NCI-H1436 (cell line): Measurements from ENCODE around the gene RAB1B.
A peak's percentile ranks its signal among the peaks of the same experiment; 100 is the strongest.
"Not testable (repeated sequence)": the region's sequence is repeated elsewhere in the genome, so short reads cannot be mapped to it uniquely, and the experiment has no call there.

ENCODE experiments used
- DNase-seq: peaks from one replicate; lab custom pipeline; 2025; lab: John Stamatoyannopoulos, UW

RAB1B gene

DNA sequence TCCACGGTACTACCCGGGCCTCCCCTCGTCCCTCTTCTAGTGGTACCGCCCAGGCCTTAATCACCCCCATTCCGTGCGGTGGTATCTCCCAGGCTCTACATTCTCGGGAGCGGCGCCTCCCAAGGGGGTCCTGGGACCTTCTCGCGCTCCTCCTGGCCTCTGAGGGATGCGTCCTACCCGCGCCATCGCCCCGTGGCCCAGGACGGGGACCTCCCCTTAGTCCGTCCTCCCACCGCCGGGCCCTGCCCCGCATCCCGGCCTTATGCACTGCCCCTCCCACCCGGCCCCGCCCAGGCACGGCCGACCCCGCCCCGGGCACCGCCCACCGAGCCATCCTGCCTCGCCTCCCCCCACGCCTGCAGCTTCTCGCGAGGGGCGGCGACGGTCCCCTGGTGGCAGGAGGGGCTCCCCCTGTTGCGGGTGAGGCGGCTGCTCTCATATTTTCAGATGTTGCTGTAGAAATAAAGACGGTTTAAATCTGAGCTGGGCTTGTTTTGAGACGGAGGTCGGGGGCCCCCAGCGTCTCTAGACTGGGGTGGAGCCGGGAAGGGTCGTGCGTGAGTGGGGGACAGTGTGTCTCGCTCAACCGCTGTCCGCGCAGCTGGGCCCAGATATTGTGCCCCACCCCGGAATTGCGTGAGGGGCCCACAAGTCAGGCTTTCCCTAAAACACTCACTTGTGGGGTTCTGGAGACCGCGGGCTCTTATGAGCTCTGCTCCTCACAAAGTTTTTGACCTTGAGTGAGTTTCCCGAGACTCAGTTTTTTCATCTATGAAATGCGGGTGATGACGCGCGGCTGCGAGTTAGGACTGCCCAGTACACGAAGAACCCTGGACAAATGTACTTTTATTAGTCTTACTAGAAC is 828 bp upstream of the RAB1B start:
- peak; percentile 83 for DNase-seq

DNA sequence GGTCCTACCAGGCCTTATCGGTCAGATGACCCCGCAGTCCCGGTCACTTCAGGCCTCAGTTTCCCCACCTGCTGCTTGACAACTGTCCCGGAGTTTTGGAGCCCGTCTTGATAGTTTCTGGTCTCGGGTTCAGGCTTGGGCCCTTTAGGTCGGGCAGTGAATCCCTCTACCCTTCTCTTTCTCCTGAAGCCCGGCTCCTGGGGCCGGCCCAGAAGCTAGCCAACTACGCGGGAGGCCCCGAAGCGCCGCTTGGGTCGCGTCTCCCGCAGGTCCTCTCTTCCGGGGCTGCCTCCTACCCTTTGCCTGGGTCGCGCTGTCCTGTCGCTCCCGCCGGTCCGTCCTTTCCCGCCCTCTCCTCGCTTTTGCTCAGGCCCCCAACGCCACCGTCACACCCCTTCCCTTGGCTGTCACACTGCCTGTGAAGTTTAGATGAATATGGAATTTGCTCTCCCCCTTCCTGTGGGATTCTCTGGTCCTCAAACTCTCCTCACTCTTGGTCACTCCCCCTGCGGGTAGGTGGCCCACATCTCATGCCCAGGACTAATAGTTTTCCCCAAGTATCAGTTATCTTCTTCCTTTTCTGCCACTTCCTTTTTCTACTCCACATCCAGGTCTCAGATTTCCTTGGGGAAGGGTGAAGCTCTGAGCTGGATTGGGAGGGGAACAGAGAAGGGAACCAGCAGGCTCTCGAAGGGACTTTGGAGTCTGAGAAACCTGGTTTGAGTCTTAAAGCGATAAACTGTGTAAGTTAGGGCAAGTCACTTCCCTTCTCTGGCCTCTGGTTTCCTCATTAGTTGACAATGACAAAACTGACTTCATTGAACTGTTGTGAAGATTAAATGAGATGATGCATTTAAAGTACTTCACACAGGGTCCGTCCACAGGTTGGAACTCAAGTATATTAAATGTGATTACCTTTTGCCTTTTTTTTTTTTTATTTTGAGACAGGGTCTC is 790 bp downstream of the RAB1B start:
- DNase-seq = no peak

DNA sequence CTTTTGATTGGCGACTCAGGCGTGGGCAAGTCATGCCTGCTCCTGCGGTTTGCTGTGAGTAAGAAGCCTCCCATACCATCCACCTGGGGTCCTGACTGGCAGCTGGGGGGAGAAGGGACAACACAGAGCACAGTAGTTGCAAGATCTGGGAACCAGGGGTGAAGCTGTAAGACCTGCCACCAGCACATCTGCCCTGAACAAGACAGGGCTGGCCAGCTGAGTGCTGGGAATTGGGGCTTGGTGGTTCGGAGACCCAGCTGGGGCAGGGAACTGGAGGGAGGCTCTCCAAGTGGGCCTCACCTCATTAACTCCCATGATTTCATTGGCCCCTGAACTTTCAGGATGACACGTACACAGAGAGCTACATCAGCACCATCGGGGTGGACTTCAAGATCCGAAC is 3.4 kb downstream of the RAB1B start:
- DNase-seq = no peak

DNA sequence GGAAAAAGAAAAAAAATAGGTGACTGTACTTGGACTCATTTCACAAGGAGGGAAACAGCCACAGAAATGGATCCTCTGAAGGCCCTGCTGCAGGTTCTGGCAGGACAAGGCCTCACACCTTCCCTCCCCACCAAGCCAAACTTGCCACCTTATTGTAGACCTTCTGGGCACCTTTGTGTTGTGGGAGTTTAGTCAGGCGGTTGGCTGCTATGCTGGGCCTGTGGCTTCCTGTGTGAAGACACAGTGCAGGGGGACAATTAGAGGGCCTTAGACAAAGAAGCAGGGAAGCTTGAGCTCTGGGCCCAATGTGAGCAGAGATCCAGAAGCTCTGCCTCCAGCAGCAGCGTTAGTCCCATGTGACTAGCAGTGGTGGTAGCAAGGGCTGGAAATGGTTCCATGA is 4.2 kb downstream of the RAB1B start:
- DNase-seq = no peak

DNA sequence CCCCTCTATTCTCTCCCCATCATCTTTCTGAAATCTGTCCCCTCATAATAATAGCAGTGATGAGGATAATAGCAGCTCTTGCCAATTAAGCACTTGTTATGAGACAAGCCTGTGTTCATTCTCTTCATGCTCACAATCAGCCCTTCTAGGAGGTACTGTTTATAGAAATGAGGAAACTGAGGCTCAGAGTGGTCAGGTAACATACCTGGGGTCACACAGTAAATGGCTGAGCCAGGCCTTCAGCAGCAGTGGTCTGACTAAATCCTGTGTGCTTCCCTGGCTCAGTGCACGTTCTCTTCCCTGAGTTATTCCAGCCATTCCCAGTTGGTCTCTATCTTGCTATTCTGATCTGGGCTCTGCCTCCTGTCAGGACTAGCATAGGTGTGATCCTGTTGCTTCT is 5.8 kb downstream of the RAB1B start:
- no peak for DNase-seq

DNA sequence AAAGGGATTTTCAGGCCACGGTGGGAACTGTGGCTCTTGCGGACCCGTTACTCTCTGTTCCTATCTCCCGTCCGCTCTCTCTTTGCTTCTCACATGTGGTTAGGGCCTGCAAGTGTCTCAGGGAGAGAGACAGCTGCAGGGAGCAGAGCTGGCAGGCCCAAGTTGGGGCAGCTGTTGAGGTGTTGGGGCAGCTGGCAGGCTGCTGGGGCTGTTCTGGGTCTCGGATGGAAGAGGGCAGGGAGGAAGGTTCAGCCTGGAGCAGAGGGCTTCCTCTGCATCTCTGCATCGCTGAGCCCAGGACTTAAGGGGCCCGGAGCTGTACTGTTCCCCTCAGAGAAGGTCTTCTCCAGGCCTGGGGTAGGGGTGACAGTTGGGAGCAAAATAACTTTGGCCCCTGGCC is 7.0 kb downstream of the RAB1B start:
- no peak for DNase-seq

DNA sequence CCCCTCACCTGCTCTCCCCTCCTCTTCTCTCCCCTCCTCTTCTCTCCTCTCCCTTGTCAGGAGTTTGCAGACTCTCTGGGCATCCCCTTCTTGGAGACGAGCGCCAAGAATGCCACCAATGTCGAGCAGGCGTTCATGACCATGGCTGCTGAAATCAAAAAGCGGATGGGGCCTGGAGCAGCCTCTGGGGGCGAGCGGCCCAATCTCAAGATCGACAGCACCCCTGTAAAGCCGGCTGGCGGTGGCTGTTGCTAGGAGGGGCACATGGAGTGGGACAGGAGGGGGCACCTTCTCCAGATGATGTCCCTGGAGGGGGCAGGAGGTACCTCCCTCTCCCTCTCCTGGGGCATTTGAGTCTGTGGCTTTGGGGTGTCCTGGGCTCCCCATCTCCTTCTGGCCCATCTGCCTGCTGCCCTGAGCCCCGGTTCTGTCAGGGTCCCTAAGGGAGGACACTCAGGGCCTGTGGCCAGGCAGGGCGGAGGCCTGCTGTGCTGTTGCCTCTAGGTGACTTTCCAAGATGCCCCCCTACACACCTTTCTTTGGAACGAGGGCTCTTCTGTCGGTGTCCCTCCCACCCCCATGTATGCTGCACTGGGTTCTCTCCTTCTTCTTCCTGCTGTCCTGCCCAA is 7.7 kb downstream of the RAB1B start:
- DNase-seq = no peak

DNA sequence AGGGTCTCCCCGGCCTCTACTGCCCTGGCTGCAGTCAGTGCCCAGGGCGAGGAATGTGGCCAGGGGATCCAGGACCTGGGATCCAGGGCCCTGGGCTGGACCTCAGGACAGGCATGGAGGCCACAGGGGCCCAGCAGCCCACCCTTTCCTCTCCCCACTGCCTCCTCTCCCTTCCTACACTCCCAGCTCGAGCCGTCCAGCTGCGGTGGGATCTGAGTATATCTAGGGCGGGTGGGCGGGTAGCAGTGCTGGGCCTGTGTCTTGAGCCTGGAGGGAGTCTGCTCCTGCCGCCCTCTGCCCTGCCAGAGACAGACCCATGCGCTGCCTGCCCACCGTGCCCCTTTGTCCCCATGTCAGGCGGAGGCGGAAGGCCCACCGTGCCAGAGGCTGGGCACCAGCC is 8.2 kb downstream of the RAB1B start:
- not testable (repeated sequence) for DNase-seq

DNA sequence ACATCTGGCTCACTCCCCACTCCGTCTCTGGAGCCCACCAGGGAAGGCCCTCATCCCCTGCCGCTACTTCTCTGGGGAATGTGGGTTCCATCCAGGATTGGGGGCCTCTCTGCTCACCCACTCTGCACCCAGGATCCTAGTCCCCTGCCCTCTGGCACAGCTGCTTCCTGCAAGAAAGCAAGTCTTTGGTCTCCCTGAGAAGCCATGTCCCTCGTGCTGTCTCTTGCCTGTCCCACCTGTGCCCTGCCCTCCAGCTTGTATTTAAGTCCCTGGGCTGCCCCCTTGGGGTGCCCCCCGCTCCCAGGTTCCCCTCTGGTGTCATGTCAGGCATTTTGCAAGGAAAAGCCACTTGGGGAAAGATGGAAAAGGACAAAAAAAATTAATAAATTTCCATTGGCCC is 8.6 kb downstream of the RAB1B start:
- not testable (repeated sequence) for DNase-seq

DNA sequence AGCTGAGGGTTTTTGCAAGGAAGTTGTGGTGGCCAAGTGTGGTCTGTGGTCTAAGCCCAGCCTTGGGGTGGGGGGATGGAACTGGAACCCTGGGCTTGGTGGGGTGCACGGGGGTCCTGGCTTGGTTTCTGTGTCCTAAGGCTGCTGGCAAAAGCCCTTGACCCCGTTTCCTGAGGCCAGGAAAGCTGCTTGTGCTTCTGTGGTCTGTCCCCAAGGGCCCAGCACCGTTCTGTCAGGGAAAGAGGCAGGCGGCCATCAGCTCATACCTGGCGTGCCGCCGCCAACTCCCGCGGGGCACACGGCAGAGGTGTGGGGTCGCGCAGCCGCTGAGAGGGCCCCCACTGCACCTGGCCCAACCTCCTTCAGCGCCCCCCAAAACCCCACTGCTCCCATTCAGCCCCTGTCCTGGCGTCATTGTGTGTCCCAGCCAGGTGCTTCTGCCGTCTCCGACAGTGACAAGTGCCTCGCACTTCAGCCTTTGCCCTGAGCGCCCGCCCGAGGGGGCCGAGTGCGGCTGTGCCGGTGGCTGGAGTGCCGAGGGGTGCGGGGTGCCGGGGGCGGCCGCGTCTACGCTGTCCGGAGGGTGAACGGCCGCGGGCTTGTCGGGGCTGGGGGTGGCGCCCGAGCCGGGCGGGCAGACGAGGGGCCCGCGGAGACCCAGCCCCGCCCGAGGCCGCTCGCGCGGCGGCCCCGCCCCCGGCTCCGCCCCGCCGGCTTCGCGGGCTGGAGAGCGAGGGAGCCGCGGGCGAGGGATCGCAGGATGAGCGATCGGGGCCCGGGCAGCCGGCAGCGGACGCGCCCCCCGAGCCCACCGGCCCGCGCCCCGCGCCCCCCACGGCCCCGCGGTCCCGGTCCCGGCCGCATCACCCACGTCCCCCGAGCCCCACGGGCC is 9.3 kb downstream of the RAB1B start, which contains the start of gene CNIH2:
TSS of gene CNIH2 (plus strand) at position 705 of the 892 bp plus-strand sequence. CDS start 282 bp downstream, outside the sequence.
- DNase-seq = peak; percentile 37

DNA sequence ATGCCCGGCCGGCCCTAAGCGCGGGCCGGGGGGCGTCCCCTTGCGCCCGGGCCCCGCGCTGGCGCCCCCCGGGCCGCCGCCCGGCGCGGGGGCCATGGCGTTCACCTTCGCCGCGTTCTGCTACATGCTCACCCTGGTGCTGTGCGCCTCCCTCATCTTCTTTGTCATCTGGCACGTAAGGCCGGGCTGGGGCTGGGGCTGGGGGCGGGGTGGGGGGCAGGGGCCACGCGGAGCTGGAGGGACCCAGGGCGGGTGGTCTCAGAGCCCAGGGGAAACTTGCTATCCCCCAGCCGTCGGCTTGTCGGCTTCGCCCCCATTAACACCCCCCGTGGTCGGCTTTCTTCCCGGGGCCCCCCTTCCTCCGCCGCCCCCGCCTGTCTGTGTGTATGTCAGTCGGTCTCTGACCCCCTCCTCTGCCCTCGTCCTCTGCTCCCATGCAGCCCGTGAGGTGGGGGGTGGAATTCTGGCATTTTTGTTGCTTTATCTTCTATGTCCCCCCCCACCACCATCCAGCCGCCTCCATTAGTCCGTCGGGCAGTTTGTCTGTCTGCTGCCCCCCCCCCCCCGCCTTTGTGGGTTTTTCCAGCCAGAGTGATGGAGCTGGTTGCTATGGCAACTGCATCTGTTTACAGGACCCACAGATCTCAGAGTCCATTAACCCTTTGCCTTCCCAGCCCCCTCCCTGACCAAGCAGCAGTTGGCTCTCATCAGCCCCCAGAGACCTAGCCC is 10.1 kb downstream of the RAB1B start:
- DNase-seq = no peak

DNA sequence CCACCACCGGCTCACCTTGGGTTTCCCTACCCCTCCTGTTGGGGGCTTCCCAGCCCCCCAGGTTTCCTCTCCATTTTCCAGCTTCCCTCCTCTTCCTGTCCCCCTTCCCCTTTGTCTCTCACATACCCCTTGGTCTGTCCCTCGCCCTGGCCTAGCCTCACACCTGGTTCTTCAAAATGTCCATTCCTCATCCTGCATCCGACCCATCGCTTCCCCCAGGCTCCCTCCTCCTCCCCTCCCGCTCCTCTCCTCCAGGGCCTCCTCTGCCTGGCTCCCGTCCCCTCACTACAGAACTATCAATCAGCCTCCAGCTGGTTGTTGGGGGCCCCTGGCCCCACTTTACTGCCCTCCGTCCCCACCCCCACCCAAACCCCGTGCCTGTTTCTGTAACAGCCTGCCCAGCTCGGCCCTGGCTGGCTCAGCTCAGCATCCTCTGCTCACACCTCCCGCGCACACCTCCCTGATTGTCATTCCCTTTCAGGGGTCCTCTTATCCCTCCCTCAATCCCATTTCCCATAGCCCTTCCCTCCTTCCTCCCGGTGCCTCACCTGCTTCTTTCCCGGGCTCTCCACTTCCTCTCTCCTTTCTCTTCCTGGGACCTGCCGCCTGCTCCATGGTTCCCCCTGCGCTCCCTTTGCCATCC is 10.8 kb downstream of the RAB1B start:
- no peak for DNase-seq

DNA sequence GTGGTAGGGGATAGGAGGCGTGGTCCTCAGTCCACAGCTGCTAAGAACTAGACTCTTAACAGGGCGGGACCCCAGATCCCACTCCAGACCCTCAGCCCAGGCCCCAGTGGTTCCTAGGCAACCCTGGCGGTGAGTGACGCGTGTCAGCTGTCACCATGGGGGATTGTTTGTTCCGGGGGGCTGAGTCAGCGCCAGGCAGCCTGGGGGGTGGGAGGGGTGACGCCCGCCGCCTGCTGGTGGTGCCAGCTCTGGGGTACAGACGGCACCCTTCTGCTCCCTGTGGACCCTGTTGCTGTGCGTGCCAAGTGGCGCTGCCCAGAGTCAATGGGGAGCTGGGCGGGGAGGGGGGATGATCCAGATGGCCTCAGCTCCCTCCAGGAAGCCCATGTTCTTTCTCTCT is 12.0 kb downstream of the RAB1B start:
- no peak for DNase-seq

DNA sequence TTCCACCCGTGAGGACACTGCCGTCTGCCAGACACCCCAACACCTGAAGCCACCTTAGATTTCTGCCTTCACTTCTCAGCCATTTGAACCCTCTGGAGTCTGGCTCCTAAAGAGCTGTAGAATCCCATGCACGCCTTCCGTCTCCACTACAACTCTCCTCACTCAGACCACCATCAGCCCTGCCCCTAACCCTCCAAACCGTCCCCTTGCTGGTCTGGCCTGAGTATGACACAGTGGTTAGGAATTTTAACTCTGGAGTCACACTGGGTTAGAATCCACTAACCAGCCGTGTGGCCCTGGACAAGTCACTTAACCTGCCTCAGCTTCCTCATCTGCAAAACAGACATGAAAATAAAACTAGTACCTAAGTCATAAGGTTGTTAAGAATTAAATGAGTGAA is 12.6 kb downstream of the RAB1B start:
- no peak for DNase-seq

DNA sequence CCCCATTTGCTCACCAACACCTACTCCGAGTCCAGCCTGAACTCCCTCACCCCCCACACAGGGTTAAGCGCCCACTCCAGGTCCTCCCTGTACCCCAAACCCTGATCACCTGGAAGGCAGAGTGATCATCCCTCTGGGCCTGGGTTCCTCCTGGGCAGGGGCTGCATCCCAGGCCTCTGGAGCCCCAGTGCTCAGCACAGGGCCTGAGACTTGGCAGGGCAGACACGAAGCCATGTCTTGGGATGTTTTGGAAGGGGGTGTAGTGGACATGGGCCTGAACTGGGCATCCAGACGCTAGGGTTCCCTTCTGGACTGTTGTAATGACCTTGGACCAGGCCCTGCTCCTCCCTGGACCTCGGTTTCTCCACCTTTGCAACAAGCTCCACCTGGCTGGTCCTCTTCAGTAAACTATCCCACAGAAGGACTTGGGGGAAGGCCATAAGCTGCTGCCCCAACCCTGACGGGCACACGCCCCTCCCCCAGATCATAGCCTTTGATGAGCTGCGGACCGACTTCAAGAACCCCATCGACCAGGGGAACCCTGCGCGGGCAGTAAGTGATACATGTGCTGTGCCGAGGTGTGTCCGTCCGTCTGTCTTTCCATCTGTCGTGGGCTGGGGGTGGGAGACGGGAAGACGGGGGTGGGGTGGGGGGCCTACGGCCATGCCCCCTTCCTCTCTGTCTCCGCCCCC is 13.5 kb downstream of the RAB1B start:
- DNase-seq = no peak

DNA sequence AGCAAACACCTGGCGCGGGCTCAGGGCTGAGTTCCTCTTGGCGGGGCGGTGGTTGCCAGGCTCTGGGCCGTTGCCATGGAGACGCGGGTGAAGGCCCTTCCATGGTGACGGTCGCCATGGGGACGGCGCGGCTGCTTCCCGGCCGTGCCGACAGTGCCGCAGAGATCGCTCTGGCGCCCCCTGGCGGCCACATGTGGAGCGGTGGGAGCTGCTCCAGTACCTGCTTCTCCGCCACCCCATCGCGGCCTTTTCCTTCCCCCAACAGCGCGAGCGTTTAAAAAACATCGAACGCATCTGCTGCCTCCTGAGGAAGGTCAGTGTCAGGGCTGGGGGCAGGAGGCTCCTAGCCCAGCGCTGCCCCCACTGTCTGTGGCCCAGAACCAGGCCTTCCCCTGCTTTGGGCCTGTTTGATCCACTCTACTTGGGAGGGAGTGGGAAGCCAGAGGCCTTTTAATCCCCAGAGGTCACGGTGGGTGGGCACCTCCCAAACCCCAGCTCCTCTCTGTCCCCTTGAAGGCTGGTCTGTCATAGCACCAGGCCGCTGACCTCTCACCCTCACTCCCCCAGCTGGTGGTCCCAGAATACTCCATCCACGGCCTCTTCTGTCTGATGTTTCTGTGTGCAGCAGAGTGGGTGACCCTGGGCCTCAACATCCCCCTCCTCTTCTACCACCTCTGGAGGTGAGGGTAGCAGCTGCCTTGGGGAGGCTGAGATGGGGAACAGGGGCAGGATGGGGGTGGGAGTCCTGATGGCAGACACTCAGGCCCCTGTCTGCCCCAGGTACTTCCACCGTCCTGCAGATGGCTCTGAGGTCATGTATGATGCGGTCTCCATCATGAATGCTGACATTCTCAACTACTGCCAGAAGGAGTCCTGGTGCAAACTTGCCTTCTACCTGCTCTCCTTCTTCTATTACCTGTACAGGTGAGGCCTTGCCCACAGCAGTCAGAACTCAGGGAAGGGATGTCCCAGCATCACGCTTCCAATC is 14.3 kb downstream of the RAB1B start:
- peak; percentile 99 for DNase-seq

DNA sequence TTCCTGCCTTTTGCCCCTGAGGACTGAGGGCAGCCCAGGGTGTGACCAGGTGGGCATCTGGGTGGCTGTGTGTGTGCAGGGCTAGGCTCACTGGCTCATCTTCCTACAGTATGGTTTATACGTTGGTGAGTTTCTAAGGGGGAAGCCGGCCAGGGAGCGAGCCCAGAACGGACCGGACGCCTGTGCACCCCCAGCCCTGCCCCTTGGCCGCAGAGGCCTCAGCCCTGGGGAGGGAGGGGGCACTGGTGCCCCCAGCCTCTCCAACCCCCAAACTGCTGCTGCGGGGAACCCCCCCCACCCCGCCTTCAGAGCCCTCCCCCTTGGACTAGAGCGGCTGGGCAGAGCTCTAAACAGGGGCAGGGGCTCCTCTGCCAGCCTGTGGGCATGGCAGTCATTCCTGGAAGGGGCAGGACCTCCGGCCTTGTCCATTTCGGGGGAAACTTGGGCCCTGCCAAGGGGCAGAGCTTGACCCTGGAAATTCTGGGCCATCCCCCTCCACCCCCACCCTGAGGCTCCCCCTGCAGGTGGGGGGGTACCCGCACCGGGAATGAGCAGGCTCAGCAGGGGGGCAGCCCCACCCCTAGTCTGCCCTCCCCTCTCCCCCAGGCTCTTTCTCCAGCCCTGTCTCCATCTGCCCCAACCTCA is 15.1 kb downstream of the RAB1B start:
- no peak for DNase-seq
